GM12878 (cell line): Measurements from ENCODE around the gene FIGNL2. TPM values are rescaled to one million over a fixed set of nuclear protein-coding genes. Genes with fewer than 3 reads are reported as not detected.

ENCODE experiments used
- ATAC-seq: fragments of 200-7000 bp; cut with Tn5 transposase; 3 replicates; pipeline ENCODE4 v1.9.1; 2020; ENCODE audit warnings: mild to moderate bottlenecking, moderate library complexity
- BruUV-seq: library from RNA; stranded (reverse); fragments of 400-500 nt; replicated peaks from 2 replicates; lab custom pipeline; 2021; lab: Mats Ljungman, UMichigan
- CTCF ChIA-PET: fragments of 300-600 bp; sonication (Branson Sonifier 250); formaldehyde crosslinking; extraction: SDS; loops from one replicate; lab custom pipeline; 2021; ENCODE audit warnings: inconsistent platforms; lab: Yijun Ruan, JAX
- POLR2A ChIA-PET: fragments of 350-600 bp; formaldehyde crosslinking; extraction: SDS; loops from one replicate; lab custom pipeline; 2021; ENCODE audit warnings: inconsistent platforms; lab: Charles Lee
- RAD21 ChIA-PET: fragments of 300-600 bp; sonication (Branson Sonifier 250); formaldehyde crosslinking; loops from one replicate; lab custom pipeline; 2023; ENCODE audit warnings: antibody characterized with exemption; ENCODE audit not compliant: unreplicated experiment; lab: Charles Lee
- SMC1A ChIA-PET: fragments of 300-600 bp; sonication (Branson Sonifier 250); formaldehyde crosslinking; loops from one replicate; lab custom pipeline; 2023; ENCODE audit not compliant: unreplicated experiment, uncharacterized antibody; lab: Charles Lee
- DNase-seq: peaks from one replicate; pipeline ENCODE4 v3.0.0-alpha.2; 2011; ENCODE audit warnings: low read depth, low spot score
- FAIRE-seq: peaks from 3 replicates; lab custom pipeline; 2011; peaks lifted over from hg19 to GRCh38; lab: Jason Lieb, UNC
- H2AFZ ChIP-seq: 2 replicates; pipeline ENCODE4 v1.6.0; 2011; ENCODE audit warnings: low read depth, low read length, control low read depth; ENCODE audit not compliant: control insufficient read depth
- H3K27ac ChIP-seq: 2 replicates; pipeline ENCODE4 v1.5.1; 2011; ENCODE audit warnings: control low read depth; ENCODE audit not compliant: control insufficient read depth, insufficient read depth
- H3K27me3 ChIP-seq, 2 experiments: replicated peaks in 1 of 2; 2 replicates each; pipeline versions ENCODE4 v1.6.0 to v1.6.1; 2011; ENCODE audit warnings: low read length in 1 of 2; ENCODE audit not compliant: control insufficient read depth in 2 of 2, insufficient read depth in 2 of 2
- H3K36me3 ChIP-seq, 2 experiments: 2 replicates each; pipeline ENCODE4 v1.5.1; 2011; ENCODE audit warnings: low read length in 1 of 2; ENCODE audit not compliant: control insufficient read depth in 2 of 2, insufficient read depth in 2 of 2
- H3K4me1 ChIP-seq: 2 replicates; pipeline ENCODE4 v1.6.1; 2011; ENCODE audit warnings: mild to moderate bottlenecking, low read length, moderate library complexity, mixed read lengths; ENCODE audit not compliant: control insufficient read depth, insufficient read depth
- H3K4me2 ChIP-seq: 2 replicates; pipeline ENCODE4 v1.6.0; 2011; ENCODE audit warnings: control low read depth; ENCODE audit not compliant: control insufficient read depth, insufficient read depth
- H3K4me3 ChIP-seq: fragments of 200-600 bp; sonication (generic); 2 replicates; pipeline ENCODE4 v1.5.1; 2016
- H3K79me2 ChIP-seq: 2 replicates; pipeline ENCODE4 v1.6.0; 2011; ENCODE audit warnings: low read length; ENCODE audit not compliant: control insufficient read depth, insufficient read depth
- H3K9ac ChIP-seq: 2 replicates; pipeline ENCODE4 v1.8.0; 2011; ENCODE audit warnings: low read length, control low read depth, mixed read lengths; ENCODE audit not compliant: control insufficient read depth, insufficient read depth
- H3K9me3 ChIP-seq: replicated peaks from 3 replicates; pipeline ENCODE4 v1.5.1; 2011; ENCODE audit warnings: mild to moderate bottlenecking, low read length; ENCODE audit not compliant: control insufficient read depth, insufficient read depth
- H4K20me1 ChIP-seq: 2 replicates; pipeline ENCODE4 v1.6.0; 2011; ENCODE audit not compliant: control insufficient read depth, insufficient read depth
- BRCA1 ChIP-seq: IDR thresholded peaks from 2 replicates; pipeline ENCODE4 v1.6.1; 2011; ENCODE audit warnings: low read depth, low read length, improper control_type of control experiment
- CBFB ChIP-seq: IDR thresholded peaks from 2 replicates; pipeline ENCODE4 v1.6.1; 2016; ENCODE audit warnings: antibody characterized with exemption, low read depth
- CEBPZ ChIP-seq: fragments of 150-350 bp; IDR thresholded peaks from 2 replicates; pipeline ENCODE4 v1.6.1; 2016; ENCODE audit warnings: low read depth, low read length
- CREM ChIP-seq: IDR thresholded peaks from 2 replicates; pipeline ENCODE4 v1.6.1; 2014; ENCODE audit warnings: antibody characterized with exemption, low read depth
- ELK1 ChIP-seq: IDR thresholded peaks from 2 replicates; pipeline ENCODE4 v1.6.1; 2012; ENCODE audit warnings: low read depth, low read length, improper control_type of control experiment
- MYC ChIP-seq: IDR thresholded peaks from 2 replicates; pipeline ENCODE4 v1.6.1; 2011; ENCODE audit warnings: mild to moderate bottlenecking, low read length, moderate library complexity, inconsistent platforms; ENCODE audit not compliant: insufficient read depth, insufficient replicate concordance, insufficient read length, severe bottlenecking
- NFYB ChIP-seq: IDR thresholded peaks from 2 replicates; pipeline ENCODE4 v1.6.1; 2011; ENCODE audit warnings: low read depth, mild to moderate bottlenecking, low read length, improper control_type of control experiment, moderate library complexity; ENCODE audit not compliant: insufficient read depth
- RBBP5 ChIP-seq: fragments of 200-600 bp; sonication (generic); conservative IDR thresholded peaks from 2 replicates; pipeline ENCODE4 v1.6.1; 2016
- SMAD5 ChIP-seq: IDR thresholded peaks from 2 replicates; pipeline ENCODE4 v1.6.1; 2016; ENCODE audit warnings: antibody characterized with exemption, low read depth
- SUPT20H ChIP-seq: IDR thresholded peaks from 2 replicates; pipeline ENCODE4 v1.6.1; 2011; ENCODE audit warnings: low read depth, mild to moderate bottlenecking, low read length, moderate library complexity, borderline replicate concordance; ENCODE audit not compliant: control insufficient read depth
- TAF1 ChIP-seq: IDR thresholded peaks from 2 replicates; pipeline ENCODE4 v1.6.1; 2011; ENCODE audit warnings: mild to moderate bottlenecking, low read depth, low read length, borderline replicate concordance
- YBX1 ChIP-seq: fragments of 450-650 bp; IDR thresholded peaks from 2 replicates; pipeline ENCODE4 v1.6.1; 2016; ENCODE audit warnings: antibody characterized with exemption
- ZBTB4 ChIP-seq: fragments of 450-650 bp; formaldehyde crosslinking; IDR thresholded peaks from 2 replicates; pipeline ENCODE4 v1.4.0; 2022; ENCODE audit warnings: mild to moderate bottlenecking, moderate library complexity
- WGBS: methylation state at CpG from one replicate; pipeline ENCODE4 v1.1.6; 2016; ENCODE audit warnings: low lambda C conversion rate; ENCODE audit not compliant: insufficient replicate concordance, insufficient coverage; ENCODE audit errors: missing lambda C conversion rate; 5-methylcytosine and 5-hydroxymethylcytosine counted together
- in situ Hi-C: fragments of 300-500 bp; cut with MboI; formaldehyde crosslinking; loops from 9 replicates; pipeline ENCODE4 v1.14.3; 2018; ENCODE audit warnings: mixed read lengths
- intact Hi-C: fragments of 100-400 bp; cut with micrococcal nuclease; formaldehyde crosslinking; loops from one replicate; pipeline ENCODE4 v1.14.2; 2022; ENCODE audit not compliant: unreplicated experiment
- polyA plus RNA-seq, 11 experiments: library from polyadenylated mRNA; depleted of rRNA in 4 of 11; unstranded in 6 of 11; stranded (reverse) in 5 of 11; fragments of >200 nt; fragmentation: Nextera tagmentation in 4 of 11; fragmentation: Illumina TruSeq in 1 of 11; extraction: Ambion mirVana in 4 of 11; extraction: Trizol in 1 of 11; gene quantifications; 1 replicate in 1 of 11; 2 replicates in 10 of 11; pipeline versions ENCODE4 v1.2.1 to v1.2.3, GENCODE V29; 2011 to 2016; ENCODE audit warnings: inconsistent platforms in 2 of 11, missing spikeins in 2 of 11, low read depth in 1 of 11
- total RNA-seq, 4 experiments: library from RNA; depleted of rRNA in 3 of 4; stranded (reverse); fragments of >200 nt in 3 of 4; fragmentation: Illumina TruSeq in 1 of 4; extraction: Trizol in 1 of 4; gene quantifications; 2 replicates each; pipeline versions ENCODE4 v1.2.1 to v1.2.3, GENCODE V29; 2013 to 2021

FIGNL2 gene
- total and polyA plus RNA-seq, 10 of the 15 experiments (the other 5 are each of a cell fraction or from before 2014, with no cell fraction given): not detected

GRCh38 chr12:51884676-51885229 is 36.2 kb upstream of the FIGNL2 start (continued):
- TF ChIP-seq SUPT20H (no peak), CREM (no peak), RBBP5 (no peak), CEBPZ (no peak)

- H3K9ac ChIP-seq: no peak overlapping the region
- H3K27ac ChIP-seq: no peak overlapping the region
- CTCF ChIA-PET: no interaction called here
- RAD21 ChIA-PET: no interaction called here
- no peak overlapping the region for H2AFZ ChIP-seq
- SMC1A ChIA-PET: no interaction called here
- H3K4me3 ChIP-seq: no peak overlapping the region
- intact Hi-C loops (no loop called here), in situ Hi-C loops (no loop called here)
- no TSS peak for BruUV-seq
- POLR2A ChIA-PET: no interaction called here
- H3K79me2 ChIP-seq: no peaks in the 10 kb centered on the region
- H3K36me3 ChIP-seq: no peaks in the 10 kb centered on the region
- no peaks in the 10 kb centered on the region for H3K27me3 ChIP-seq
- H4K20me1 ChIP-seq: no peaks in the 10 kb centered on the region
- 40% methylated on average over 4 of the region's 4 CpGs for WGBS
- no peaks in the 10 kb centered on the region for H3K4me1 ChIP-seq
- DNase-seq (no peak), FAIRE-seq (no peak), ATAC-seq (no peak)
- H3K9me3 ChIP-seq: no peaks in the 10 kb centered on the region; the same call in 2 of the 3 replicates
- H3K4me2 ChIP-seq: no peak overlapping the region
- TF ChIP-seq CBFB (no peak), BRCA1 (no peak), ELK1 (no peak), SMAD5 (no peak), MYC (no peak), YBX1 (no peak), NFYB (no peak), TAF1 (no peak), ZBTB4 (CRISPR knock-in tag) (no peak)
Observed at GRCh38 chr12:51883998-51884675, 35.6 kb upstream of the FIGNL2 start.
